Left lung (tissue), 10 donors: ENCODE results near the gene DCTD. TPM values are rescaled to one million over a fixed set of nuclear protein-coding genes. Genes with fewer than 3 reads are reported as not detected.

Source experiments
- ATAC-seq: fragments of 200-7000 bp; cut with Tn5 transposase; one replicate; pipeline ENCODE4 v1.9.1; 2020; ENCODE audit warnings: moderate library complexity
- DNase-seq, 4 donors: peaks; one replicate each; pipeline ENCODE4 v3.0.0-alpha.2; 2013 to 2020
- H3K27ac ChIP-seq, 2 donors: fragments of 200-600 bp; sonication (generic) in 1 of 2; one replicate each; pipeline versions ENCODE4 v1.5.0 to v1.8.0; 2020 to 2021
- H3K27me3 ChIP-seq, 2 donors: fragments of 200-600 bp; sonication (generic) in 1 of 2; one replicate each; pipeline versions ENCODE4 v1.5.0 to v1.8.0; 2020 to 2021
- H3K36me3 ChIP-seq, 2 donors: fragments of 200-600 bp; sonication (generic) in 1 of 2; one replicate each; pipeline versions ENCODE4 v1.5.0 to v1.8.0; 2020 to 2021
- H3K4me1 ChIP-seq, 2 donors: fragments of 200-600 bp; one replicate each; pipeline ENCODE4 v1.8.0; 2021
- H3K4me3 ChIP-seq, 2 donors: fragments of 200-600 bp; sonication (generic) in 1 of 2; one replicate each; pipeline versions ENCODE4 v1.5.0 to v1.8.0; 2020 to 2021; ENCODE audit warnings: mild to moderate bottlenecking in 1 of 2
- H3K9me3 ChIP-seq, 2 donors: fragments of 200-600 bp; sonication (generic) in 1 of 2; one replicate each; pipeline versions ENCODE4 v1.5.0 to v1.8.0; 2020 to 2021
- intact Hi-C, 2 donors: fragments of 100-400 bp; cut with DNase I; formaldehyde crosslinking; loops; one replicate each; pipeline versions ENCODE4 v1.11.2 to v1.14.2; 2022
- polyA plus RNA-seq, 6 donors: library from polyadenylated mRNA; unstranded; fragments of 120-200 nt; gene quantifications; one replicate each; pipeline ENCODE4 v1.2.1, GENCODE V29; 2013; ENCODE audit not compliant: insufficient read length in 6 of 6
- total RNA-seq, 2 donors: library from RNA; stranded (reverse); fragmentation: NEBNext Ultra II Directional; extraction: Animal tissue kit (Norgen Biotek cat#: 25700); gene quantifications; one replicate each; pipeline ENCODE4 v1.2.1, GENCODE V29; 2021
- TF ChIP-seq, protein P1 (sequence below), 2 donors: fragments of 200-600 bp; sonication (generic) in 1 of 2; IDR thresholded peaks; one replicate each; pipeline versions ENCODE4 v1.5.0 to v1.8.0; 2021; ENCODE audit warnings: antibody characterized with exemption in 2 of 2
- donor health status: DM: no; HTN: yes; CAD: no.
- donor health status: DM: no; HTN: no; CAD: no.

DCTD gene
- total and polyA plus RNA-seq, 8 donors: 83.4 to 116 (median 105) TPM

DNA sequence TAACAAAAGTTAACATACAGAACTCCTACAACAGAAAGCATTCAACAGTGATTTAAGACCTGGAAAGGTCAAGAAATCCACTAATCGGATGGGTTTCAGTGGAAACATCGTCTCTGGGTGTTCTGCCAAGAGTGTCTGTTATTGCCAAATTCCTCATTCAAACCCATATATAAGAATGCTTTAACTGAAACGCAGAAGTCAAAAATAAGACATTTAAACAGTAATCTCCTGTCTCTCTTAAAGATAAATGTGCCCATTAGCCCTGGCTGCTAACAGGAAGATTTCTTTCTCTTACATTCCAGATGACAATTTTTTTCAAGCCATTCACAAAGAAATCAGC, 31.5 kb downstream of the DCTD start:
- Histone ChIP-seq H3K4me3 (no peak overlapping the region), H3K27ac (no peak overlapping the region), H3K9me3 (peaks cover 0 to 9% of the 10 kb centered on the region in 2 donors), H3K36me3 (peaks cover 0 to 70% of the 10 kb centered on the region in 2 donors), H3K4me1 (no peaks in the 10 kb centered on the region), H3K27me3 (no peaks in the 10 kb centered on the region)
- ATAC-seq: no peak
- peak in 2 of 4 donors; percentile 44 to 46 for DNase-seq
- TF ChIP-seq, protein P1, sequence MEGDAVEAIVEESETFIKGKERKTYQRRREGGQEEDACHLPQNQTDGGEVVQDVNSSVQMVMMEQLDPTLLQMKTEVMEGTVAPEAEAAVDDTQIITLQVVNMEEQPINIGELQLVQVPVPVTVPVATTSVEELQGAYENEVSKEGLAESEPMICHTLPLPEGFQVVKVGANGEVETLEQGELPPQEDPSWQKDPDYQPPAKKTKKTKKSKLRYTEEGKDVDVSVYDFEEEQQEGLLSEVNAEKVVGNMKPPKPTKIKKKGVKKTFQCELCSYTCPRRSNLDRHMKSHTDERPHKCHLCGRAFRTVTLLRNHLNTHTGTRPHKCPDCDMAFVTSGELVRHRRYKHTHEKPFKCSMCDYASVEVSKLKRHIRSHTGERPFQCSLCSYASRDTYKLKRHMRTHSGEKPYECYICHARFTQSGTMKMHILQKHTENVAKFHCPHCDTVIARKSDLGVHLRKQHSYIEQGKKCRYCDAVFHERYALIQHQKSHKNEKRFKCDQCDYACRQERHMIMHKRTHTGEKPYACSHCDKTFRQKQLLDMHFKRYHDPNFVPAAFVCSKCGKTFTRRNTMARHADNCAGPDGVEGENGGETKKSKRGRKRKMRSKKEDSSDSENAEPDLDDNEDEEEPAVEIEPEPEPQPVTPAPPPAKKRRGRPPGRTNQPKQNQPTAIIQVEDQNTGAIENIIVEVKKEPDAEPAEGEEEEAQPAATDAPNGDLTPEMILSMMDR (IDR thresholded peaks at IDR 0.05): no peak
- intact Hi-C loops: no loop called here

DNA sequence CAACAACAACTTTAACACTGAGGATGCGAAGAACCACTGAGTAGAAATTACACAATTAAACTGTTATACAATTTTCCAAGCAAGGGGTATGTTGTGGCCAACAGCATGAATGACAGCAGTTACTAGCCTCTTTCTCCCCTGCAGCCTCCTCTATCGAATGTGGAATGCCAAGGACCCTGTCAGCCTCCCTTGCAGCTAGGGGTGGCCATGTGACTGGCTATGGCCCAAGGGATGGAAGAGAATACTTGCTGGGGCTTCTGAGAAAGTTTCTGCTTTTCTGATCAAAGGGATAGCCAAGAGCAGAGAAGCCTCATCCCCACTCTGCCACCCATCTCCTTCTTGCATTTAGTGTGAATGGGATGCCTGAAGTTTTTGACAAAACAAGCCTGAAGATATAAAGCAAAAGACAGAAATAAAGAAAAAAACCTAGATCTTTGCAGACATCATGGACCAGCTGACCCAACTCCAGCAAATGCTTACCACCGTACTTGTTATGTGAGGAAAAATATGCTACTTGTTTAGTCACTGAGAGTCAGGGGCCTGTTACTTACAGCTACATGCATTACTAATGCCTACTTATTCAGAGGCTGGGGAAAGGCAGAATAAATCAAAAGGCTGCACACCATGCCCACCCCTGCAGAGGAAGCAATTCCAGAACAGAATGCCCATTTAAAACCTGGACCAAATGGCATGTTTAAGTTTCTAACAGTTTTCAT, 32.0 kb downstream of the DCTD start:
- no peak for ATAC-seq
- Histone ChIP-seq H3K9me3 (peaks cover 0 to 9% of the 10 kb centered on the region in 2 donors), H3K27me3 (no peaks in the 10 kb centered on the region), H3K36me3 (peaks cover 0 to 65% of the 10 kb centered on the region in 2 donors), H3K4me3 (no peak overlapping the region), H3K27ac (no peak overlapping the region), H3K4me1 (no peaks in the 10 kb centered on the region)
- TF ChIP-seq, protein P1 (IDR thresholded peaks at IDR 0.05): no peak
- DNase-seq: no peak
- intact Hi-C loops: no loop called here

DNA sequence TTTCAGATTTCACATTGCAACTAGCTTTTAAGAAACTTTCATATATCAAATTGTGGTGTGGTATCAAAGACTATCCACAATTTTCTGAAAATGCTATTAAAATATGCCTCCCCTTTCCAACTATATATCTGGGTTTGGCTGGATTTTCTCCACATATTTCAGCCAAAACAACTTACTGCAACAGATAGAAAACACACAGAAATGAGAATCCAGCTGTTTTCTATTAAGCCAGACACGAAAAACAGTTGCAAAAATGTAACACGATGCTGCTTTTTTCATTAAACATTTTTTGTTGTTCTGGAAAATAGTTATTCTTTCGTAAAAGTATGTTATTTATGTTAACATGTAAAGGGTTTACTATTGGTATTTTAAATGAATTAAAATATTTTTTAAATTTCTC, 33.1 kb downstream of the DCTD start:
- Histone ChIP-seq H3K4me3 (no peak overlapping the region), H3K36me3 (peaks cover 0 to 53% of the 10 kb centered on the region in 2 donors), H3K9me3 (peaks cover 0 to 9% of the 10 kb centered on the region in 2 donors), H3K27me3 (no peaks in the 10 kb centered on the region), H3K4me1 (no peaks in the 10 kb centered on the region), H3K27ac (no peak overlapping the region)
- DNase-seq (no peak), ATAC-seq (no peak)
- intact Hi-C loops: no loop called here
- TF ChIP-seq, protein P1 (IDR thresholded peaks at IDR 0.05): no peak

DNA sequence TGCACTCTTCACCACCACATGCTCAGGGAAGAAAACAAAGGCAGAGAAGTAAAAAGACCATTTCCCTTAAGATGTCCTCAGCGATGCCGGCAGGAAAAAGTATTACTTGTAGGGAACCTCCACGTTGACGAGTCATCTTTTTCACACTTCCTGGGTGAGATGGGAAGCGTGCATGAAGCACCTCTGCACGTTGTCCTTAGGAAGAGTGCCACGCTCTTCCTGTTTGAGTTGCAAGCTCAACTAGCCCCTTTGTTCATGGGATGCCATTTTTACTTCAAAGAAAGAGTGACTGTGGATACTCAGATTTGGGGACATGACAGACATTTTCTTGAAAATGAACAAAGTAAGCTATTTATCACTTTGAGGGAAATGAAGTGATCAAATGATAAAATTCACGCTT, 33.8 kb downstream of the DCTD start:
- TF ChIP-seq, protein P1 (IDR thresholded peaks at IDR 0.05): no peak
- Histone ChIP-seq H3K36me3 (peaks cover 0 to 47% of the 10 kb centered on the region in 2 donors), H3K27me3 (no peaks in the 10 kb centered on the region), H3K4me1 (no peaks in the 10 kb centered on the region), H3K9me3 (peaks cover 0 to 9% of the 10 kb centered on the region in 2 donors), H3K27ac (no peak overlapping the region), H3K4me3 (no peak overlapping the region)
- DNase-seq (no peak), ATAC-seq (no peak)
- intact Hi-C loops: no loop called here

DNA sequence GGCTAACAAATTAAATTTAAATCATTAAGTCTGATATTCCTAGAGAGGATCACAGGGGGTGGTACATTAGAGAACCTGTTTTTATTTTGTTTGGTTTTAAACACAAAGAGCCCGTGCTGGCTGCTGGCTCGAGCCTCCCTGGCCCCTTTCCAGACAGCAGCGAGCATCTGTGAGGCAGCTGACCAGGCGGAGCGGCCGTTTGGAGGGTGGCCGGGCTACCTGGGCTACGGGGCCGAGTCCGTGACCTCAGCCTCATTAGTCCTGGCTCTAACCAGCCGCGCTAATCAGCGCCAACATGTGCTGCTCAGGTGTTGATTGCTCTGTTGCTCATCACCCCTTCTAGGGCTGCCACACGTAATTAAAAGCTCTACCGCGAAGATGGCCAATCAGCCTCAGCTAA, 35.3 kb downstream of the DCTD start:
- TF ChIP-seq, protein P1 (IDR thresholded peaks at IDR 0.05): no peak
- intact Hi-C loops: no loop called here
- Histone ChIP-seq H3K9me3 (peaks cover 0 to 9% of the 10 kb centered on the region in 2 donors), H3K4me3 (no peak overlapping the region), H3K27me3 (no peaks in the 10 kb centered on the region), H3K4me1 (no peaks in the 10 kb centered on the region), H3K36me3 (peaks cover 0 to 36% of the 10 kb centered on the region in 2 donors), H3K27ac (no peak overlapping the region)
- ATAC-seq: no peak
- DNase-seq: no peak
